Heart left ventricle (tissue), 13 donors: Measurements from ENCODE around the gene MICA.

ENCODE experiments used
- POLR2A ChIP-seq, 2 donors: fragments of 450-650 bp; IDR thresholded peaks; one replicate each; pipeline ENCODE4 v1.6.1; 2017; ENCODE audit warnings: antibody characterized with exemption in 2 of 2, mild to moderate bottlenecking in 2 of 2, moderate library complexity in 2 of 2
- TF ChIP-seq, protein P1 (sequence below), 12 donors: fragments of 200-600 bp; sonication (generic) in 4 of 12; IDR thresholded peaks; one replicate each; pipeline versions ENCODE4 v1.5.0 to v1.8.0; 2018 to 2022; ENCODE audit warnings: antibody characterized with exemption in 12 of 12, mild to moderate bottlenecking in 5 of 12
- donor health status: ischemic (EF 13 %, LVEDD 7.1; RV severe dilation, severe dysfunction).
- donor health status: DM: no; HTN: yes; CAD: no.
- donor health status: DM: no; HTN: no; CAD: no.
- donor health status: ischemic (EF 25% LVEDD 6.9; RV normal size, moderate dysfunction).
- donor health status: ischemic (EF 25% LVEDD 5.7; RV mildly dilated, moderate dysfunction).
- donor health status: ischemic (EF 35%, LVEDD 5.7; RV mildly dilated, moderate dysfunction).
- donor health status: nonischemic (EF 11% LVEDD 7.7; RV severe dilation, severe dysfunction).
- donor health status: DM: yes; HTN: yes; CAD: no.
- donor health status: PGD.
- donor health status: ischemic (EF 29% LVEDD 5.4; RV normal size, mild dysfunction).
- donor health status: nonischemic (EF 23%, LVEDD 6.1; RV moderate dilation, normal function).

DNA sequence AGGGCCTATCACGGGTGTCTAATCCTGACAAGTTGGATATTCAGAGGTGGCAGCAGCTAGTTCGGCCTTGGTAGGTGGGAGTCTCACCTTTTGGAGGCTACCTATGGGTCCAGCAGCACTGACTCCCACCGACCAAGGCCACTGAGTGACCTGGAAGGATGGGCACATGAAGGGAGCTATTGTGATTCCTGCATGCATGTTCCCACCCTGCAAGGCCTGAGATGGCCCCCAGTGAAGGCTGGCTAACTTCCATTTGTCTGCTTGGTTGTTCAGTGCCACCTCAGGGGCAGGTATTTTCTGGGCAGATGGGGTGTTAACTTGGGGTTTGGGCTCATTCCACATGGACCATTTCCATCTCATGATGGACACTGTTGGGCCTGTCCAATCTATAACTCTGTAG is 18.4 kb upstream of the MICA start:
- TF ChIP-seq, protein P1, sequence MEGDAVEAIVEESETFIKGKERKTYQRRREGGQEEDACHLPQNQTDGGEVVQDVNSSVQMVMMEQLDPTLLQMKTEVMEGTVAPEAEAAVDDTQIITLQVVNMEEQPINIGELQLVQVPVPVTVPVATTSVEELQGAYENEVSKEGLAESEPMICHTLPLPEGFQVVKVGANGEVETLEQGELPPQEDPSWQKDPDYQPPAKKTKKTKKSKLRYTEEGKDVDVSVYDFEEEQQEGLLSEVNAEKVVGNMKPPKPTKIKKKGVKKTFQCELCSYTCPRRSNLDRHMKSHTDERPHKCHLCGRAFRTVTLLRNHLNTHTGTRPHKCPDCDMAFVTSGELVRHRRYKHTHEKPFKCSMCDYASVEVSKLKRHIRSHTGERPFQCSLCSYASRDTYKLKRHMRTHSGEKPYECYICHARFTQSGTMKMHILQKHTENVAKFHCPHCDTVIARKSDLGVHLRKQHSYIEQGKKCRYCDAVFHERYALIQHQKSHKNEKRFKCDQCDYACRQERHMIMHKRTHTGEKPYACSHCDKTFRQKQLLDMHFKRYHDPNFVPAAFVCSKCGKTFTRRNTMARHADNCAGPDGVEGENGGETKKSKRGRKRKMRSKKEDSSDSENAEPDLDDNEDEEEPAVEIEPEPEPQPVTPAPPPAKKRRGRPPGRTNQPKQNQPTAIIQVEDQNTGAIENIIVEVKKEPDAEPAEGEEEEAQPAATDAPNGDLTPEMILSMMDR (IDR thresholded peaks at IDR 0.05) = no peak
- TF ChIP-seq POLR2A (IDR thresholded peaks at IDR 0.05) = no peak
